AG09319 (cell line): Measurements from ENCODE around the gene TDRD9.

Experiments used
- DNase-seq: peaks from one replicate; pipeline ENCODE4 v3.0.0-alpha.2; 2010; ENCODE audit warnings: low read depth; ENCODE audit errors: extremely low read depth
- TF ChIP-seq, protein P1 (sequence below): IDR thresholded peaks from 2 replicates; pipeline ENCODE4 v1.5.1; 2011; ENCODE audit warnings: low read depth, mild to moderate bottlenecking, inconsistent platforms, low read length, moderate library complexity

The TDRD9 gene

GRCh38 chr14:104080376-104081260, 152.4 kb downstream of the TDRD9 start:
- TF ChIP-seq, protein P1, sequence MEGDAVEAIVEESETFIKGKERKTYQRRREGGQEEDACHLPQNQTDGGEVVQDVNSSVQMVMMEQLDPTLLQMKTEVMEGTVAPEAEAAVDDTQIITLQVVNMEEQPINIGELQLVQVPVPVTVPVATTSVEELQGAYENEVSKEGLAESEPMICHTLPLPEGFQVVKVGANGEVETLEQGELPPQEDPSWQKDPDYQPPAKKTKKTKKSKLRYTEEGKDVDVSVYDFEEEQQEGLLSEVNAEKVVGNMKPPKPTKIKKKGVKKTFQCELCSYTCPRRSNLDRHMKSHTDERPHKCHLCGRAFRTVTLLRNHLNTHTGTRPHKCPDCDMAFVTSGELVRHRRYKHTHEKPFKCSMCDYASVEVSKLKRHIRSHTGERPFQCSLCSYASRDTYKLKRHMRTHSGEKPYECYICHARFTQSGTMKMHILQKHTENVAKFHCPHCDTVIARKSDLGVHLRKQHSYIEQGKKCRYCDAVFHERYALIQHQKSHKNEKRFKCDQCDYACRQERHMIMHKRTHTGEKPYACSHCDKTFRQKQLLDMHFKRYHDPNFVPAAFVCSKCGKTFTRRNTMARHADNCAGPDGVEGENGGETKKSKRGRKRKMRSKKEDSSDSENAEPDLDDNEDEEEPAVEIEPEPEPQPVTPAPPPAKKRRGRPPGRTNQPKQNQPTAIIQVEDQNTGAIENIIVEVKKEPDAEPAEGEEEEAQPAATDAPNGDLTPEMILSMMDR = no peak
- no peak for DNase-seq

DNA sequence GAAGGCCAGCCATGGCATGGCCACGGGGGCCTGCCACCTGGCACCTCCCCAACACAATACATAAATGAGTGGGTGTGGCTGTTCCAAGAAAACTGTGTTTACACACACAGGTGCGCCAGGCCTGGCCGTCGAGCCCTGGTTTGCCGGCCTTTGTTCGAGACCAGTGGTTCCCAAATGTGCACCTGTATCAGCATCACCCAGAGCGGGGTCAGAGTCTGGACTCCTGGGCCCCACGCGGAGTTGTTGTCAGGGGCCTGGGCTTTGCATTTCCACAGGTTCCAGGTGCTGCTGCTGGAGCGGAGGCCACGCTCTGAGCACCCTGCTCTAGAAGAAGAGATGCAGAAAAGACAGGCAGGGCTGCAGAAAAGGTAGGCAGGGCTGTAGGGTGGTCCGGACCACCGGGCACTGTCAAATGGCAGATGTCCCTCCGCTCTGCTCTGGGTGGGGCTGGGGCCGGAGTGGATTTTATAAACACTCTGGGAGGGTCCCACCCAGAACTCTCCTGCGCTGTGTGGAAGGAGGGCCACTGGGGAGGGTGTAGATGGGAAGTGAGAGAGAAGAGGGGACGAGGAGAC, 153.1 kb downstream of the TDRD9 start:
- no peak for DNase-seq

GRCh38 chr14:104081951-104082464, 153.8 kb downstream of the TDRD9 start:
- no peak for DNase-seq
- TF ChIP-seq, protein P1 = no peak

More for the DNA sequence above, 153.1 kb downstream of the TDRD9 start:
- TF ChIP-seq, protein P1 = no peak

DNA sequence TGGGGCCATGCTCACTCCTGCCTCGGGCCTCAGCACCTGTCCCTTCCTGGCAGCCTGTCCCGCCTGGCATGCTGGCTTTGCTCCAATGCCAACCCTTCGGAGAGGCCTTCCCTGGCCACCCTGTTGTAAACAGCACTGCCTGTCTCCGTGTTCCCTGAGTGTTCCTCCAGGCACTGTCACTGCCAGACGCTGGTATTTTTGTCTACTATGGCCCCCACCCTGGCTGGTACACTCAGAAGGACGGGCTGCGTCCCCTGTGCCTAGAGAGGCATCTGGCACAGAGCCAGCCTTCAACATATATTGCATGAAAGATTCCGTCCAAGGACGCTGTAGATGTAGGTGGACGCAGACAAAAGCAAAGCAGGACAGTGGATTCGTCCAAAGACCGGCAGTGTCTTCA, 154.6 kb downstream of the TDRD9 start:
- DNase-seq = no peak
- TF ChIP-seq, protein P1 = no peak

DNA sequence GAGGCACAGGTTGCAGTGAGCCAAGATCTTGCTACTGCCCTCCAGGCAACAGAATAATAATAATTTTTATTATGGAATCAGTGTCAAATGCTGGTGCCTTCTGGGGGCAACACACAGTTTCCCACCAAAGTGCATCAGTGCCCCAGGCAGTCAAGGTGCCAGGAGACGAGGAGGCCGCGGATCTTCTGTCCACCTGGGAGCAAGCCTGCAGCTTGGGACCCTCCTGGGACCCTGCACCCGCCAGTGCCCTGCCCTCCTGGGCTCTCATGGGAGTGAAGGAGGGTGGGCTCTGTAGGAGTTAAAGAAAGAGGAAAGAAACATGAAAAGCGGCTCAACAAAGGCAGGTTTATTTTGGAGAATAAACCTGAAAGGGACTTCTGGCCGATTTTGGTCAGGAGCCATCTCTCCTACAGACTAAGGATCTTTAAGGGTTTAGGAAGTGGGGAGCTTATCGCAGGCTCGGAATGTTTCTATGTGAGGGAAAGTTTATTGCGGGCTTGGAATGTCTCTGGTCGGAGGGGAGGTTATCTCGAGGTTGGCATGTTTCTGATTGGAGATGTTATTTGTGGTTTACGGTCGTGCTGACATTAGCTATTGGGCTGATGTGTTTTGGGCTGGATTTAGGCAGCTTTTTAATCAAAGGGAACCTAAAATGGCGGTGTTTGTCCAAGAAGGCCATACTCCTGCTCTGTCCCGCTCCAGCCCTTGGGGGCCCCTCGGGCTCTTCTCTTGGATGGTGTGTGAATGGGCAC, 156.2 kb downstream of the TDRD9 start:
- TF ChIP-seq, protein P1 = no peak
- DNase-seq = no peak

GRCh38 chr14:104085032-104085888, 157.0 kb downstream of the TDRD9 start, which contains the start of gene ASPG:
ASPG (plus strand) TSS chr14:104085700; CDS start chr14:104085771, 71 bp downstream.
- no peak for DNase-seq
- TF ChIP-seq, protein P1 = no peak
